Loucy (cell line): ENCODE data around the gene FAR2.

ENCODE experiments used
- H2AFZ ChIP-seq: fragments of 200-600 bp; sonication (generic); 2 replicates; pipeline ENCODE4 v1.6.0; 2016; ENCODE audit warnings: antibody characterized with exemption, mild to moderate bottlenecking, low read length, moderate library complexity
- H3F3A ChIP-seq: fragments of 200-600 bp; 2 replicates; pipeline ENCODE4 v1.6.0; 2016; ENCODE audit warnings: antibody characterized with exemption, low read depth, mild to moderate bottlenecking
- H3K27me3 ChIP-seq: fragments of 200-600 bp; sonication (generic); 2 replicates; pipeline ENCODE4 v1.6.1; 2014; ENCODE audit warnings: low read length, mild to moderate bottlenecking; ENCODE audit not compliant: insufficient read depth, poor library complexity, severe bottlenecking
- H3K36me3 ChIP-seq: fragments of 200-600 bp; sonication (generic); 2 replicates; pipeline ENCODE4 v1.6.1; 2016; ENCODE audit warnings: low read length; ENCODE audit not compliant: insufficient read depth
- H3K4me1 ChIP-seq: fragments of 200-600 bp; sonication (generic); 2 replicates; pipeline ENCODE4 v1.5.1; 2014; ENCODE audit warnings: low read length, mild to moderate bottlenecking; ENCODE audit not compliant: insufficient read depth, poor library complexity, severe bottlenecking
- H3K4me2 ChIP-seq: fragments of 200-600 bp; sonication (generic); 2 replicates; pipeline ENCODE4 v1.6.0; 2014; ENCODE audit warnings: antibody characterized with exemption, low read length, low read depth, mild to moderate bottlenecking; ENCODE audit not compliant: poor library complexity, severe bottlenecking
- H3K4me3 ChIP-seq: fragments of 200-600 bp; sonication (generic); 2 replicates; pipeline ENCODE4 v1.5.1; 2014; ENCODE audit warnings: low read length, mild to moderate bottlenecking, mixed read lengths; ENCODE audit not compliant: poor library complexity, severe bottlenecking
- H3K79me2 ChIP-seq: fragments of 200-600 bp; sonication (generic); 2 replicates; pipeline ENCODE4 v1.6.1; 2014; ENCODE audit warnings: low read length; ENCODE audit not compliant: insufficient read depth
- H3K9ac ChIP-seq: fragments of 200-600 bp; sonication (generic); 2 replicates; pipeline ENCODE4 v1.6.0; 2014; ENCODE audit warnings: mild to moderate bottlenecking, low read depth, low read length, moderate library complexity; ENCODE audit not compliant: poor library complexity, severe bottlenecking
- H3K9me2 ChIP-seq: fragments of 200-600 bp; sonication (generic); replicated peaks from 2 replicates; pipeline ENCODE4 v1.6.1; 2016; ENCODE audit warnings: low read depth, low read length, mixed read lengths
- H3K9me3 ChIP-seq: fragments of 200-600 bp; sonication (generic); 2 replicates; pipeline ENCODE4 v1.6.1; 2014; ENCODE audit warnings: mild to moderate bottlenecking, antibody characterized with exemption, low read length, low read depth; ENCODE audit not compliant: insufficient read depth
- H4K20me1 ChIP-seq: fragments of 200-600 bp; sonication (generic); 2 replicates; pipeline ENCODE4 v1.6.0; 2014; ENCODE audit warnings: antibody characterized with exemption, low read length, mild to moderate bottlenecking; ENCODE audit not compliant: insufficient read depth, poor library complexity, severe bottlenecking
- EZH2phosphoT487 ChIP-seq: fragments of 200-600 bp; IDR thresholded peaks from 2 replicates; pipeline ENCODE4 v1.6.1; 2018; ENCODE audit warnings: antibody characterized with exemption, mild to moderate bottlenecking, moderate library complexity, borderline replicate concordance
- TF ChIP-seq, protein P1 (sequence below): fragments of 200-600 bp; sonication (generic); conservative IDR thresholded peaks from 2 replicates; pipeline ENCODE4 v1.5.1; 2014; ENCODE audit warnings: mild to moderate bottlenecking, antibody characterized with exemption, low read length

FAR2 gene

DNA sequence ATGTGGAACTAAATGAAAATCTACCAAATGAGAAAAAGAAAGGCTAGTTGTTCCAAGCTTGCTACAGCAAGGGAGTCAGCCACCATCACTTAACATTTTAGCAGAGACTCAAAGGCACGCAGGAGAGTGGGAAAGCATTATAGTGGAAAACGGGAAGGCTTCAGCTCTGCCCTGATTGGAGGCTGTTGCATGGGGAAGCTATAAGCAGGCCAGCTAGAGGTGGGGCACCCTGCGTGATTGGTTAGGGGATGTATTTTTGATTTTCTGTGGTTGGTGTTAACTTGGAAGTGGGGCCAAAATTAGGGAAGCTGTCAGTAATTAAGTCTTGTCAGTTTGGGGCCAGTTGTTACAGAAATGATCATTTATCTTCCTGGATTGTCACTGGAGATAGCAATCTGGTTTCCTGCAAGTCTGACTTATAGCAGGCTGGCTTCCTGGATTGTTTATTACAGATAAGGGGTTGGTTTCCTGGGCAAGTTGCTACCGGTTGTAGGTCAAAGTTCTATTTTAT, 93.9 kb downstream of the FAR2 start:
- peak overlapping the region; percentile 50 for H3K4me3 ChIP-seq
- H3K4me1 ChIP-seq, result peaks cover 60% of the 10 kb centered on the region
- no peak overlapping the region for H2AFZ ChIP-seq
- TF ChIP-seq EZH2phosphoT487, result peak; percentile 87
- TF ChIP-seq, protein P1, sequence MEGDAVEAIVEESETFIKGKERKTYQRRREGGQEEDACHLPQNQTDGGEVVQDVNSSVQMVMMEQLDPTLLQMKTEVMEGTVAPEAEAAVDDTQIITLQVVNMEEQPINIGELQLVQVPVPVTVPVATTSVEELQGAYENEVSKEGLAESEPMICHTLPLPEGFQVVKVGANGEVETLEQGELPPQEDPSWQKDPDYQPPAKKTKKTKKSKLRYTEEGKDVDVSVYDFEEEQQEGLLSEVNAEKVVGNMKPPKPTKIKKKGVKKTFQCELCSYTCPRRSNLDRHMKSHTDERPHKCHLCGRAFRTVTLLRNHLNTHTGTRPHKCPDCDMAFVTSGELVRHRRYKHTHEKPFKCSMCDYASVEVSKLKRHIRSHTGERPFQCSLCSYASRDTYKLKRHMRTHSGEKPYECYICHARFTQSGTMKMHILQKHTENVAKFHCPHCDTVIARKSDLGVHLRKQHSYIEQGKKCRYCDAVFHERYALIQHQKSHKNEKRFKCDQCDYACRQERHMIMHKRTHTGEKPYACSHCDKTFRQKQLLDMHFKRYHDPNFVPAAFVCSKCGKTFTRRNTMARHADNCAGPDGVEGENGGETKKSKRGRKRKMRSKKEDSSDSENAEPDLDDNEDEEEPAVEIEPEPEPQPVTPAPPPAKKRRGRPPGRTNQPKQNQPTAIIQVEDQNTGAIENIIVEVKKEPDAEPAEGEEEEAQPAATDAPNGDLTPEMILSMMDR, result no peak
- H4K20me1 ChIP-seq, result no peaks in the 10 kb centered on the region
- H3F3A ChIP-seq, result peaks cover 6% of the 10 kb centered on the region; the same call in 1 of the 2 replicates
- peaks cover 4% of the 10 kb centered on the region; the same call in 1 of the 2 replicates for H3K79me2 ChIP-seq
- no peaks in the 10 kb centered on the region for H3K9me2 ChIP-seq
- H3K4me2 ChIP-seq, result peak overlapping the region; percentile 78
- H3K9me3 ChIP-seq, result no peaks in the 10 kb centered on the region; the same call in 1 of the 2 replicates
- H3K27me3 ChIP-seq, result no peaks in the 10 kb centered on the region
- no peaks in the 10 kb centered on the region for H3K36me3 ChIP-seq
- peak overlapping the region; percentile 65 for H3K9ac ChIP-seq

DNA sequence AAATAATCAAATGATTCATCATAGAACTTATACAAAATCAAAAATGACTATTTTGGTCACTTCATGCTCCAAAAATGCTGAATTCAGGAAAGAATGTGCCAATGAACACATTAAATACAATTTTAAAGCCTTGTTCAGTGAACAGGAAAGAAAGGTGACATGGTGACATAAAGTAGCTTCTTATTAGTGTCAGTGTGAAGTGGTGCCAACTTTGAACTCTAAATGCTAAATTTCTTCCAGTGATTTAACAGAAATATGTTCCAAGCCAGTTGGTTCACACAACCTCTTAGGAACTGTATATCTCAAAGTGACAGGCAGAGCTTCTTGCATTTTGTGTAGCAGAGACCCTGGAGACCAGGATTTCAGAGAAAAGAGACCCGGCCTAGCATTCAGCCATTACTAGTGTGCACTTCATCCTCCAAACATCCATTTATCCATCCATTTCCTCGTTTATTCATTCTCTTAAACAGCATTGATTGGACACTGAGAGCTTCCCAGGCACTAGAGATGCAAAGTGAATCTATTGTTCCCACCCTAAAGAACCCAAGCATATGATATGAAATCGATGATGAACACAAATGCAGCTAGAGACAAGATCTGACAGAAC, 95.2 kb downstream of the FAR2 start:
- H3K27me3 ChIP-seq, result no peaks in the 10 kb centered on the region
- H3K9me2 ChIP-seq, result no peaks in the 10 kb centered on the region
- H3K36me3 ChIP-seq, result no peaks in the 10 kb centered on the region
- H3K4me3 ChIP-seq, result no peak overlapping the region
- peaks cover 6% of the 10 kb centered on the region; the same call in 1 of the 2 replicates for H3F3A ChIP-seq
- peaks cover 4% of the 10 kb centered on the region; the same call in 1 of the 2 replicates for H3K79me2 ChIP-seq
- no peaks in the 10 kb centered on the region for H4K20me1 ChIP-seq
- no peaks in the 10 kb centered on the region; the same call in 1 of the 2 replicates for H3K9me3 ChIP-seq
- TF ChIP-seq, protein P1, result no peak
- no peak for TF ChIP-seq EZH2phosphoT487
- peaks cover 55% of the 10 kb centered on the region for H3K4me1 ChIP-seq
- peak overlapping the region; percentile 78 for H3K4me2 ChIP-seq
- H2AFZ ChIP-seq, result no peak overlapping the region; the same call in 1 of the 2 replicates
- peak overlapping the region; percentile 12 for H3K9ac ChIP-seq

DNA sequence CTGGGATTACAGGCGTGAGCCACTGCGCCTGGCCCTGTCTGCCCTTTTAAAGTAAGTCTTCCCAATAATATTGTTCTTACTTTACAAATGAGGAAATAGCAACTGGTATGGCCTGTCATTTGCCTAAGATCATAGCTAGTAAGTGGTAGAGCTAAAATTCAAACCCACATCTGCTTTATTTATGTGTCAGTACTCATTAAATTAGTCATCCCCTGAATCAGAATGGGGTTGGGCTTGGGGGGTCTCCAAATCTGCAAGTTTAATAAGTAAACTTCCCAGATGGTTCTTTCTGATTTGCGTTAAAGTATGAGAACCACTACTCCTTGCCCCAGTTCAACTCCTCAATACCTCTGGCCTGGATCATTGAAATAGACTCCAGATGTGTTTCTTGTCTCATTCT, 96.2 kb downstream of the FAR2 start:
- H3K36me3 ChIP-seq, result no peaks in the 10 kb centered on the region
- peaks cover 6% of the 10 kb centered on the region; the same call in 1 of the 2 replicates for H3F3A ChIP-seq
- peaks cover 45% of the 10 kb centered on the region for H3K4me1 ChIP-seq
- H3K4me3 ChIP-seq, result no peak overlapping the region
- H3K27me3 ChIP-seq, result no peaks in the 10 kb centered on the region
- TF ChIP-seq EZH2phosphoT487, result no peak
- TF ChIP-seq, protein P1, result no peak
- H4K20me1 ChIP-seq, result no peaks in the 10 kb centered on the region
- no peaks in the 10 kb centered on the region for H3K9me2 ChIP-seq
- H3K9me3 ChIP-seq, result no peaks in the 10 kb centered on the region; the same call in 1 of the 2 replicates
- H2AFZ ChIP-seq, result no peak overlapping the region
- H3K79me2 ChIP-seq, result peaks cover 3% of the 10 kb centered on the region; the same call in 1 of the 2 replicates
- H3K9ac ChIP-seq, result no peak overlapping the region
- H3K4me2 ChIP-seq, result no peak overlapping the region
